ENCODE data around the gene PYGO2. TPM values are rescaled to one million over a fixed set of nuclear protein-coding genes. Genes with fewer than 3 reads are reported as not detected.

Gene PYGO2
- total RNA-seq, 3 donors from 2014 or later (not counting 1 experiment from before 2014, with no cell fraction given), result 21.6 to 32.1 (median 27.5) TPM

- ATAC-seq, result peak in 1 of 3 donors; percentile 6
- no peaks in the 10 kb centered on the region for H3K27me3 ChIP-seq (ENCODE audit: control insufficient read depth, insufficient read depth, low read length)
- H3K4me1 ChIP-seq (ENCODE audit: control insufficient read depth, insufficient read depth, low read length), result peaks cover 37% of the 10 kb centered on the region
- Mint-ChIP-seq H3K27me3 (ENCODE audit: low read depth in 2 of 2) (no peaks in the 10 kb centered on the region), H3K9me3 (no peaks in the 10 kb centered on the region), H3K36me3 (no peaks in the 10 kb centered on the region), H3K4me3 (no peak overlapping the region), H3K4me1 (peaks cover 13 to 15% of the 10 kb centered on the region in 2 donors), H3K27ac (no peak overlapping the region)
- WGBS (ENCODE audit: insufficient coverage), result under 1% methylated on average over 21 of the region's 24 CpGs
- H3K9me3 ChIP-seq (ENCODE audit: control insufficient read depth, insufficient read depth, low read length), result no peaks in the 10 kb centered on the region
- no peaks in the 10 kb centered on the region for H3K36me3 ChIP-seq (ENCODE audit: control insufficient read depth, insufficient read depth, low read length)
- peak; percentile 53 to 73 for DNase-seq
- peak overlapping the region; percentile 91 for H3K4me3 ChIP-seq (ENCODE audit: low read length)
- H3K27ac ChIP-seq (ENCODE audit: low read length), result peak overlapping the region; percentile 99
- TF ChIP-seq, protein P1, sequence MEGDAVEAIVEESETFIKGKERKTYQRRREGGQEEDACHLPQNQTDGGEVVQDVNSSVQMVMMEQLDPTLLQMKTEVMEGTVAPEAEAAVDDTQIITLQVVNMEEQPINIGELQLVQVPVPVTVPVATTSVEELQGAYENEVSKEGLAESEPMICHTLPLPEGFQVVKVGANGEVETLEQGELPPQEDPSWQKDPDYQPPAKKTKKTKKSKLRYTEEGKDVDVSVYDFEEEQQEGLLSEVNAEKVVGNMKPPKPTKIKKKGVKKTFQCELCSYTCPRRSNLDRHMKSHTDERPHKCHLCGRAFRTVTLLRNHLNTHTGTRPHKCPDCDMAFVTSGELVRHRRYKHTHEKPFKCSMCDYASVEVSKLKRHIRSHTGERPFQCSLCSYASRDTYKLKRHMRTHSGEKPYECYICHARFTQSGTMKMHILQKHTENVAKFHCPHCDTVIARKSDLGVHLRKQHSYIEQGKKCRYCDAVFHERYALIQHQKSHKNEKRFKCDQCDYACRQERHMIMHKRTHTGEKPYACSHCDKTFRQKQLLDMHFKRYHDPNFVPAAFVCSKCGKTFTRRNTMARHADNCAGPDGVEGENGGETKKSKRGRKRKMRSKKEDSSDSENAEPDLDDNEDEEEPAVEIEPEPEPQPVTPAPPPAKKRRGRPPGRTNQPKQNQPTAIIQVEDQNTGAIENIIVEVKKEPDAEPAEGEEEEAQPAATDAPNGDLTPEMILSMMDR (IDR thresholded peaks at IDR 0.05), result no peak
- intact Hi-C loops (cut with micrococcal nuclease), result loop anchor here (2.0 kb wide), 2 partner anchors 19 to 41 kb away; partner anchors contain the start of gene PBXIP1
These were observed 14.0 kb upstream of the PYGO2 start for GRCh38 chr1:154975409-154976059.

GRCh38 chr1:154974808-154975408 is 13.3 kb upstream of the PYGO2 start:
- DNase-seq (peak; percentile 92 to 99), ATAC-seq (peak; percentile 44 to 63 (median 54))
- Mint-ChIP-seq H3K4me1 (peaks cover 15 to 20% of the 10 kb centered on the region in 2 donors), H3K4me3 (no peak overlapping the region), H3K27ac (no peak overlapping the region), H3K9me3 (no peaks in the 10 kb centered on the region), H3K36me3 (no peaks in the 10 kb centered on the region), H3K27me3 (ENCODE audit: low read depth in 2 of 2) (no peaks in the 10 kb centered on the region)
- intact Hi-C loops (cut with micrococcal nuclease), result loop anchor here (1.0 to 5.0 kb wide), 7 partner anchors 8 to 416 kb away; partner anchors contain the start of genes EFNA4, FLAD1, PBXIP1 and PMVK
- Histone ChIP-seq H3K27ac (ENCODE audit: low read length) (peak overlapping the region; percentile 99), H3K27me3 (ENCODE audit: control insufficient read depth, insufficient read depth, low read length) (no peaks in the 10 kb centered on the region), H3K36me3 (ENCODE audit: control insufficient read depth, insufficient read depth, low read length) (no peaks in the 10 kb centered on the region), H3K4me1 (ENCODE audit: control insufficient read depth, insufficient read depth, low read length) (peaks cover 43% of the 10 kb centered on the region), H3K4me3 (ENCODE audit: low read length) (peak overlapping the region; percentile 91), H3K9me3 (ENCODE audit: control insufficient read depth, insufficient read depth, low read length) (no peaks in the 10 kb centered on the region)
- under 1% methylated on average over 30 of the region's 30 CpGs for WGBS (ENCODE audit: insufficient coverage)
- TF ChIP-seq, protein P1 (IDR thresholded peaks at IDR 0.05), result no peak

GRCh38 chr1:154974102-154974807 is 12.7 kb upstream of the PYGO2 start, which contains the start of gene CKS1B:
Gene CKS1B (plus strand): TSS chr1:154974681. CDS start chr1:154974746, 65 bp downstream.
- peaks cover 43% of the 10 kb centered on the region for H3K4me1 ChIP-seq (ENCODE audit: control insufficient read depth, insufficient read depth, low read length)
- no peaks in the 10 kb centered on the region for H3K36me3 ChIP-seq (ENCODE audit: control insufficient read depth, insufficient read depth, low read length)
- DNase-seq (peak; percentile 96 to 99), ATAC-seq (peak; percentile 78 to 94 (median 85))
- H3K27me3 ChIP-seq (ENCODE audit: control insufficient read depth, insufficient read depth, low read length), result no peaks in the 10 kb centered on the region
- H3K27me3 Mint-ChIP-seq (ENCODE audit: low read depth in 2 of 2), result no peaks in the 10 kb centered on the region
- H3K9me3 ChIP-seq (ENCODE audit: control insufficient read depth, insufficient read depth, low read length), result no peaks in the 10 kb centered on the region
- under 1% methylated on average over 47 of the region's 47 CpGs for WGBS (ENCODE audit: insufficient coverage)
- no peaks in the 10 kb centered on the region for H3K36me3 Mint-ChIP-seq
- no peak within 1 kb of the TSS for H3K4me3 Mint-ChIP-seq
- TF ChIP-seq, protein P1 (IDR thresholded peaks at IDR 0.05), result no peak
- H3K9me3 Mint-ChIP-seq, result no peaks in the 10 kb centered on the region
- intact Hi-C loops (cut with micrococcal nuclease), result loop anchor here (1.0 to 5.0 kb wide), 7 partner anchors 9 to 415 kb away; partner anchors contain the start of genes EFNA4, FLAD1, PBXIP1 and PMVK
- H3K27ac Mint-ChIP-seq, result no peak within 1 kb of the TSS
- H3K4me3 ChIP-seq (ENCODE audit: low read length), result peak within 1 kb of the TSS; percentile 91
- H3K27ac ChIP-seq (ENCODE audit: low read length), result peak within 1 kb of the TSS; percentile 99
- H3K4me1 Mint-ChIP-seq, result peaks cover 15 to 25% of the 10 kb centered on the region in 2 donors

Measured in natural killer cell (primary cell).